ENCODE results near the gene RABL6. TPM values are rescaled to one million over a fixed set of nuclear protein-coding genes. Genes with fewer than 3 reads are reported as not detected.
"Not testable (repeated sequence)": the region's sequence is repeated elsewhere in the genome, so short reads cannot be mapped to it uniquely, and the experiment has no call there.

RABL6 gene
- total RNA-seq, 2 experiments from 2014 or later: 74.9 to 82.7 TPM

DNA sequence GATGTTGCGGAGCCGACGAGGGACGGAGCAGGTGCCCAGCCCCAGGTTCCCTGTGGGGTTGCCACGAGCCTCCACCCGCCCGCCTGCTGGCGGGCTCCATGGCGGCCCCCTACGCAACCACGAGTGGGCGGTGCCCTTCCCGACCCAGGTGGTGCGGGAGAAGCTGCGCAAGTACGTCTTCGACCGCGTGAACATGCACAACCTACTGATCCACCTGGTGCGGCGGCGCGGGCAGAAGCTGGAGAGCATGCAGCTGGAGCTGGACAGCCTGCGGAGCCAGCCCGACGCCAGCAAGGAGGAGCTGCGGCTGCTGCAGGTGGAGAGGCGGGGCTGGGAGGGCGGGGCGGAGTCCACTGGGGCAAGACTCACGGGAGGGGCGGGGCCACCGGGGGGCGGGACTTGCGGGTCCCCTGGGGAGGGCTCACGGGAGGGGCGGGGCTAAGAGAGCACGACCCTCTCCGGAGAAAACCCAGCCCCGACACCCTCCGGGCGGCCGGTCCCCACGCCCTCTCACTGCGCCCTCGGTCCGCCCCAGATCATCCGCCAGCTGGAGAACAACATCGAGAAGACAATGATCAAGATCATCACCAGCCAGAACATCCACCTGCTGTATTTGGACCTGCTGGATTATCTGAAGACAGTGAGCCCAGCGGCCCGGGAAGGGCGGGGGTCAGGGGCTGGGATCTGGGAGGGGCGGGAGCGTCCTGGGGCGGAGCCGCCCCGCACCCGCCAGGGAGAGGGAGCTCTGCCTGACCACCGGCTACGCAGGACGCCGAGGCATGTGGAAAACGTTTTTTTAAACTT lies 7.7 kb upstream of the RABL6 start:
- Mint-ChIP-seq H3K4me1 (ENCODE audit: low read depth) (peaks cover 24% of the 10 kb centered on the region), H3K36me3 (ENCODE audit: low read depth) (no peaks in the 10 kb centered on the region), H3K27ac (no peak overlapping the region), H3K4me3 (peak overlapping the region; percentile 57), H3K9me3 (no peaks in the 10 kb centered on the region), H3K27me3 (ENCODE audit: low read depth) (peaks cover 7% of the 10 kb centered on the region)
- CTCF ChIA-PET: interaction anchor here (0.5 to 1.5 kb wide), 3 partner anchors 8 to 895 kb away, joined by 3 to 5 read pairs (median 5); no protein-coding TSS in a partner anchor
- intact Hi-C loops (cut with micrococcal nuclease): loop anchor here (1.0 kb wide), 1 partner anchor 9 kb away; the partner anchor contains the start of gene TMEM141
- DNase-seq: peak; percentile 86

DNA sequence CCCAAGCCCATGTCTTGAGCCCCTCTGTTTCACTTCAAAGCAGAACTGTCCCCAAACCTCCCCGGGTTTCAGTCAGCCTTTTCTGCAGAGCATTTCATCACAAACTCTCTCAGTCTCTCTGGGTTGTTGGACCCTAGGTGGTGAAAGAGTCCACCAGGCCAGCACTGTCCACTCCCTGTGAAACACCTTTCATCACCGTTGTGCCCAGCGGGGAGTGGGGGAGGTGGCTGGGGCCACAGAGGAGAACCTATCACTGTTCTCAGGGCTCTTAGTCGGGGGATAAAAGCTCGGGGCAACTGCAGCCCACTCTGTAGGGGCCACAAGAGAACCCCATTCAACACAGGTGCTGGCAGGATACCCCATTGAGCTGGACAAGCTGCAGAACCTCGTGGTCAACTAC lies 5.4 kb upstream of the RABL6 start:
- Mint-ChIP-seq H3K9me3 (no peaks in the 10 kb centered on the region), H3K27me3 (ENCODE audit: low read depth) (peaks cover 7% of the 10 kb centered on the region), H3K27ac (no peak overlapping the region), H3K4me3 (no peak overlapping the region), H3K4me1 (ENCODE audit: low read depth) (peaks cover 27% of the 10 kb centered on the region), H3K36me3 (ENCODE audit: low read depth) (peaks cover 2% of the 10 kb centered on the region)
- CTCF ChIA-PET: interaction anchor here (1.2 kb wide), 1 partner anchor 227 kb away, joined by 3 read pairs; no protein-coding TSS in a partner anchor
- DNase-seq: no peak
- intact Hi-C loops (cut with micrococcal nuclease): no loop called here

DNA sequence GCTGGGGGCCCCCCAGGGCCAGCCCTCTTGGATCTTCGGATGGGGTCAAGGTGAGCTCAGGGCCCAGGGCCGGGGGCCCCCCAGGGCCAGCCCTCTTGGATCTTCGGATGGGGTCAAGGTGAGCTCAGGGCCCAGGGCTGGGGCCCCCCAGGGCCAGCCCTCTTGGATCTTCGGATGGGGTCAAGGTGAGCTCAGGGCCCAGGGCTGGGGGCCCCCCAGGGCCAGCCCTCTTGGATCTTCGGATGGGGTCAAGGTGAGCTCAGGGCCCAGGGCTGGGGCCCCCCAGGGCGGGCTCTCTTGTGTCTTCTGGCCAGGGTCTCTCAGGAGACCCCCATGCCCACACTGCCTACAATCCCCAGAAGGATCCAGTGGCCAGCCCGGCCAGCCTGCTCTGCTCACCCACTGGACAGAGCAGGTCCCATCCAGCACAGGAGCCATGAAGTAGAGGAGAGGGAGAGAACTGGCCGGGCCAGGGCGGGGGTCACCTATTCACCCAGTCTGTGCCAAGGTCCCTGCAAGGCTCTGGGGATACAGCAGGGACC lies 4.7 kb upstream of the RABL6 start:
- H3K27ac Mint-ChIP-seq; intact Hi-C loops (cut with micrococcal nuclease): not testable (repeated sequence)

DNA sequence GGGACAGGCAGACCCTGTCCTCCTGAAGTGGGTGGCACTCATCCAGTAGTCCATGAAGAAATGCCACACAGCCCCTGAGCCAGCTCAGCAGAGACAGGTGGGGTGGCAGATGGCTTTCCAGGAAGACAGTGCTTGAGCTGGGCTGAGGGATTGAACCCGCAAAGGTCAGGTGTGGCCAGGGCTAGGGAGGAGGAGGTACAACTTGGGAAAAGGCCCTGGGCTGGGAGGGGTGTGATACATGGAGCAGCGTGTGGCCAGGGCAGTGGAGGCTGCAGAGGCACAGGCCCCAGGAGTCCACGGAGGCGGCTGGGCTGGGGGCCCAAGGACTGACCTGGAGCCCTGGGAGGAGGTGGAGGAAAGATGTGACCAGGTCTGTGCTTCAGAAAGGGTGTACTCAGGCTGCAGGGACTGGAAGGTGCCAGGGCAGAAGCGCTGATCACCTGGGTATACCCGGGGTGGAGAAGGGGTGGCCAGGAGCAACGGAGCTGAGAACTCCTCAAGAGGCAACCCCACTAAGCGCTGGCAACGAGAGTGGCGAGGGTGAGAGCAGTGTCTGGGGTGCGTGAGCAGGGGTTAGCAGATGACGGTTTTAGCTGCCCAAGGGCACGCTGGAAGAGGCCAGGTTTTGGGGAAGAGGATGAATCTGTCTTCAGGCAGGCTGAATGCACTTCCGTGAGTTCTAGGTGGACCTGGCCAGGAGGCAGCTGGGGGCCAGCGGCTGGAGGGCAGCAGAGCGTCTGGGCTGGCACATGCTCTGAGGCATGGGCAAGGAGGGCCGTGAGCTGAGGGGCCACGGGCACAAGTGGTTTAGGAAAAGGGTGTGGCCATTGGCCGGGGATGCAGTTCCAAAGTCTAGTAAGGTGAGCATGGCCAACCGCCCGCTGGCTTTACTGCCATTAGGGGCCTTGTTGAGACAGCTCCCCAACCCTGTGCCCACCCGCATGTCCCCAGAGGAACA lies 3.9 kb upstream of the RABL6 start:
- CTCF ChIA-PET: interaction anchor here (0.6 to 5.1 kb wide), 4 partner anchors 11 to 231 kb away, joined by 3 to 28 read pairs (median 4); partner anchors contain the start of gene TMEM141
- peaks cover 29% of the 10 kb centered on the region for H3K4me1 Mint-ChIP-seq (ENCODE audit: low read depth)
- no peaks in the 10 kb centered on the region for H3K9me3 Mint-ChIP-seq
- peaks cover 3% of the 10 kb centered on the region for H3K36me3 Mint-ChIP-seq (ENCODE audit: low read depth)
- H3K27me3 Mint-ChIP-seq (ENCODE audit: low read depth): peaks cover 7% of the 10 kb centered on the region
- intact Hi-C loops (cut with micrococcal nuclease): no loop called here
- H3K4me3 Mint-ChIP-seq: no peak overlapping the region
- no peak for DNase-seq
- H3K27ac Mint-ChIP-seq: no peak overlapping the region

More for the DNA sequence above, 4.7 kb upstream of the RABL6 start:
- peaks cover 27% of the 10 kb centered on the region for H3K4me1 Mint-ChIP-seq (ENCODE audit: low read depth)
- H3K27me3 Mint-ChIP-seq (ENCODE audit: low read depth); H3K36me3 Mint-ChIP-seq (ENCODE audit: low read depth); DNase-seq; H3K9me3 Mint-ChIP-seq; H3K4me3 Mint-ChIP-seq: not testable (repeated sequence)
- CTCF ChIA-PET: interaction anchor here (1.2 to 5.1 kb wide), 2 partner anchors 10 to 226 kb away, joined by 3 to 28 read pairs; partner anchors contain the start of gene TMEM141

DNA sequence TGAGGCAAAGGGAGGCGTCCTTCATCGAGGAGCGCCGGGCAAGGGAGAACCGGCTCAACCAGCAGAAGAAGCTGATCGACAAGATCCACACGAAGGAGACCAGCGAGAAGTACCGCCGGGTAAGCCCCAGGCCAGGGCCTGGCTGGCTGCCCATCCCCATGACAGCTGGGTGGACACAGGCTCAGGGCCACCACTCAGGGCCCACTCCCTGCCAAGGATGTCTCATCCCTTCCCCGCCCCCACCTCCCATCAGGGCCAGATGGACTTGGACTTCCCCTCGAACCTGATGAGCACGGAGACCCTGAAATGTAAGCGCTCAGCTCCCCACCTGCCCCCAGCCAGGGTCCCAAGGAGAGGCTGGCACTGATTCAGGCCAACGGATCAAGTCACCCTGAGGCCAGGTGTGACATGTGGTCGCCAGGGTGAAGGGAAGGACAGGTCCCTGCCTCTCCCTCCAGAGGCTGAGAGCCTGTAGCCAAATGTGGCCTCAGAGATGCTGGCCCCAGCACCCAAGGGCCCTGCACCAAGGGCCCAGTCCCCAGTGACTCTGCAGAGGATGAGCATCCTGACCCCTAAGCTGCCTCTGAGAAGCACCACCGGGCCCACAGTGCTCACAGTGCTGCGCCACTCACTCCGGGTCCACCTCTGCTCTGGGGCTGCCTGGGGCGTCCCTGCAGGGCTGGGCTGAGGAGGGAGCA lies 3.1 kb upstream of the RABL6 start:
- Mint-ChIP-seq H3K36me3 (ENCODE audit: low read depth) (peaks cover 6% of the 10 kb centered on the region), H3K27me3 (ENCODE audit: low read depth) (peaks cover 7% of the 10 kb centered on the region), H3K4me1 (ENCODE audit: low read depth) (peaks cover 37% of the 10 kb centered on the region), H3K4me3 (no peak overlapping the region), H3K27ac (no peak overlapping the region), H3K9me3 (no peaks in the 10 kb centered on the region)
- CTCF ChIA-PET: interaction anchor here (0.6 to 5.1 kb wide), 3 partner anchors 12 to 230 kb away, joined by 4 to 28 read pairs (median 4); partner anchors contain the start of gene TMEM141
- intact Hi-C loops (cut with micrococcal nuclease): loop anchor here (5.0 kb wide), 2 partner anchors 83 to 398 kb away; partner anchors contain the start of genes TPRN and TRAF2
- no peak for DNase-seq

DNA sequence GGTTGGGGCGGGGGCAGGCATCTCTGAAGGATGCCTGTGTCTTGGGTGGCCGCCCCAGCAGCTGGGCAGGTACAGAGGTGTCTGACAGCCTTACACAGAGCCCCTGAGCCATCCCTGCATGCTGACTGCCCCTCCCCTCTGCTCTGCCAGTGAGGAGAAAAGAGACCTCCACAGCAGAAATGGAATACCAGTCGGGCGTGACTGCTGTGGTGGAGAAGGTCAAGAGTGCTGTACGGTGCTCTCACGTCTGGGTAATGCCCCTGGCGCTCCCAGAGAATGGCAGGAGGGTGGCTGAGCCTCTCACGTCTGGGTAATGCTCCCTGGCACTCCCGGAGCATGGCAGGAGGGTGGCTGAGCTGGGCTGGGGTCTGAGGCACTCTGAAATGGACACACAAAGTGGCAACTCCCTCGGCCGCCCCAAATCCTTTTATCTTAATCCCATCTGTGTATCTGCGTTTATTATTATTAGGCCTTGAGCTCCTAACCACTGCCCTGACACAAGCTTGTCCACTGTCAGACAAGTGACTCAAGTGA lies 2.5 kb upstream of the RABL6 start:
- Mint-ChIP-seq H3K9me3 (no peaks in the 10 kb centered on the region), H3K27ac (no peak overlapping the region), H3K36me3 (ENCODE audit: low read depth) (peaks cover 9% of the 10 kb centered on the region), H3K27me3 (ENCODE audit: low read depth) (peaks cover 5% of the 10 kb centered on the region), H3K4me1 (ENCODE audit: low read depth) (peaks cover 41% of the 10 kb centered on the region), H3K4me3 (no peak overlapping the region)
- CTCF ChIA-PET: interaction anchor here (5.1 kb wide), 1 partner anchor 12 kb away, joined by 28 read pairs; the partner anchor contains the start of gene TMEM141
- intact Hi-C loops (cut with micrococcal nuclease): loop anchor here (5.0 kb wide), 2 partner anchors 82 to 397 kb away; partner anchors contain the start of genes TPRN and TRAF2
- DNase-seq: no peak

DNA sequence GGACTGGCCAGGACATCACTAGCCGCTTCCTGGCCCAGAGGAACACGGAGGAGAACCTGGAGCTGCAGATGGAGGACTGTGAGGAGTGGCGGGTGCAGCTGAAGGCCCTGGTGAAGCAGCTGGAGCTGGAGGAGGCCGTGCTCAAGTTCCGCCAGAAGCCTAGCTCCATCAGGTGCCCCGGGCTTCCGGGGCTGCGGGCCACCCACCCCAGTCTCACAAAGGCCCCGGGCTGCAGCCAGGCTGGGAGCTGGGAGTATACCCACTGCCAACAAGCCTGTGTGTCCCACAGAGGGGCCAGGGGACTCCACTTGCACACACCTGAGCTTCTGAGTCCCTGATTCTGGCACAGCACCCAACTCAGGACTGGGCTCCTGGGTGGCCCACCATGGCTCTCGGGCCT lies 1.7 kb upstream of the RABL6 start:
- Mint-ChIP-seq H3K9me3 (no peaks in the 10 kb centered on the region), H3K27ac (no peak overlapping the region), H3K27me3 (ENCODE audit: low read depth) (no peaks in the 10 kb centered on the region), H3K4me3 (peak overlapping the region; percentile 82), H3K4me1 (ENCODE audit: low read depth) (peaks cover 37% of the 10 kb centered on the region), H3K36me3 (ENCODE audit: low read depth) (peaks cover 11% of the 10 kb centered on the region)
- CTCF ChIA-PET: interaction anchor here (2.1 to 5.1 kb wide), 3 partner anchors 13 to 37 kb away, joined by 6 to 28 read pairs (median 8); partner anchors contain the start of genes AJM1 and TMEM141
- intact Hi-C loops (cut with micrococcal nuclease): loop anchor here (2.0 to 5.0 kb wide), 4 partner anchors 15 to 396 kb away; partner anchors contain the start of genes PHPT1, TMEM141, TPRN and TRAF2
- no peak for DNase-seq

DNA sequence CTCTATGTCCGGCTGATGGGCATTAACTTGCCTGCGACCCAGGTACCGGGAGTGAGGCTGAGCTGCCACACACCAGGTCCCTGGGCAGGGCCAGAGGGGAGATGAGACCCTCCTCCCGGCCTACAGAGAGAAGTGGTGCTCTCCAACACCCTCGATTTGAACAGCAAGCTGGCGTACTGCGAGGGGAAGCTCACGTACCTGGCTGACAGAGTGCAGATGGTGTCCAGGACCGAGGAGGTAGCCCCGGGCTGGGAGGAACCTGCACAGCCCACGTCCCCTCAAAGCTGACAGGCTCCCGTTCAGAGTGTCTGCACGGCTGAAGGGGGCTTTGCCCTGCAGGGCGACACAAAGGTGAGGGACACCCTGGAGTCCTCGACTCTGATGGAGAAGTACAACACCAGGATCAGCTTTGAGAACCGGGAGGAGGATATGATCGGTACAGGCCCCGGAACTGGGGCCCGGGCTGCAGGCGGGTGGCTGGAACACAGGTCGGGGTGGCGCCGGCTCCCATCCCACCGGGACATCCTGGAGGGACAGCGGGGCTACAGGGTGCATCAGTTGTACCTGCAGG lies 1.0 kb upstream of the RABL6 start:
- peaks cover 36% of the 10 kb centered on the region for H3K4me1 Mint-ChIP-seq (ENCODE audit: low read depth)
- no peak for DNase-seq
- H3K9me3 Mint-ChIP-seq: no peaks in the 10 kb centered on the region
- peak overlapping the region; percentile 88 for H3K27ac Mint-ChIP-seq
- H3K27me3 Mint-ChIP-seq (ENCODE audit: low read depth): no peaks in the 10 kb centered on the region
- peak overlapping the region; percentile 82 for H3K4me3 Mint-ChIP-seq
- intact Hi-C loops (cut with micrococcal nuclease): loop anchor here (1.0 to 5.0 kb wide), 5 partner anchors 16 to 396 kb away; partner anchors contain the start of genes PAXX, PHPT1, TMEM141 and TPRN
- peaks cover 12% of the 10 kb centered on the region for H3K36me3 Mint-ChIP-seq (ENCODE audit: low read depth)
- CTCF ChIA-PET: interaction anchor here (2.1 to 5.1 kb wide), 3 partner anchors 14 to 36 kb away, joined by 6 to 28 read pairs (median 8); partner anchors contain the start of genes AJM1 and TMEM141

DNA sequence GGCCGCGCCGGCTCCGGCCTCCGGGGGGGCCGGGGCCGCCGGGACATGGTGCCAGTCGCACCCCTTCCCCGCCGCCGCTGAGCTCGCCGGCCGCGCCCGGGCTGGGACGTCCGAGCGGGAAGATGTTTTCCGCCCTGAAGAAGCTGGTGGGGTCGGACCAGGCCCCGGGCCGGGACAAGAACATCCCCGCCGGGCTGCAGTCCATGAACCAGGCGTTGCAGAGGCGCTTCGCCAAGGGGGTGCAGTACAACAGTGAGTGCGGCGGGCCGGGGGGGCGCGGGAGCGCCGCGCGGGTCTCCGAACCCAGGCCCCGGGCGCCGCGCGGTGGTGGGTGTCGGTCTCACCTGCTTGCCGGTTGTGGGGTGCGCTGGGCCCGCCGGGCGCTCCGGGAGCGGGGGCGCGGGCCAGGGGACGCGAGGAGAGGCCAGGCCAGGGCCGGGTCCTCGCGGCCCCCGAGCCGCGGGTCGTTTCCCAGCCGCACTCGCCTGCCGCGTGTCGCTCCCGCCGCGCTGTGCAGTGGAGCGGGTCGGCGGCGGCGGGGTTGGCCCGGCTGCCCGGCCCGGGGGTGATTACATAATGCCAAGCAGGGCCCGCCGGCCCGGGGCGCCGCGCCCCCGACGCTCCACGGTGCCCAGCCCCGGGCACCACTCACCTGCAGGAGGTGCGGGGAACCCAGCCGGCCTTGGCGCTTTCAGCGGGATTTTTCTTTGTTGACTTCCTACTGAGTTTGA lies 492 bp downstream of the RABL6 start:
- H3K27ac Mint-ChIP-seq: peak overlapping the region; percentile 18
- CTCF ChIA-PET: interaction anchor here (0.7 to 5.1 kb wide), 6 partner anchors 12 to 51 kb away, joined by 3 to 28 read pairs (median 6); partner anchors contain the start of genes AJM1, CCDC183 and TMEM141
- peaks cover 18% of the 10 kb centered on the region for H3K36me3 Mint-ChIP-seq (ENCODE audit: low read depth)
- H3K4me1 Mint-ChIP-seq (ENCODE audit: low read depth): peaks cover 38% of the 10 kb centered on the region
- no peaks in the 10 kb centered on the region for H3K9me3 Mint-ChIP-seq
- DNase-seq: peak; percentile 40
- H3K27me3 Mint-ChIP-seq (ENCODE audit: low read depth): no peaks in the 10 kb centered on the region
- peak overlapping the region; percentile 76 for H3K4me3 Mint-ChIP-seq
- intact Hi-C loops (cut with micrococcal nuclease): loop anchor here (5.0 kb wide), 2 partner anchors 79 to 394 kb away; partner anchors contain the start of genes TPRN and TRAF2

DNA sequence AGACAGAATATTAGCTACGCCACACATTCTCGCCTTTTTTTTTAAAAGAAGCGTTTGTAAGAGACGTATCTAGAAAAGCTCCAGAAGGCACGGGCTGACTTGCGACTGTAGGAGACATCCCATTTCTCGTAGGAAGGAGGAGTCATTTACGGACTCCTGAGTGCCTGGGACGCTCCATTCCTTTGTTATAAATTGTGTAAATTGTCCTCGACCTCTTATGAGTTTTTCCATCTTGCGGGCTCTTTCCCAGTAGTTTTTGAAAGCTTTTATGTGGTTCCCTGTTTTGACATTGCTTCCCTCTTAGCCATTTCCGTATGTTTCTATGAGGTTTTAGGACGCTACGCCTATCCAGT lies 1.0 kb downstream of the RABL6 start:
- Mint-ChIP-seq H3K27me3 (ENCODE audit: low read depth) (no peaks in the 10 kb centered on the region), H3K36me3 (ENCODE audit: low read depth) (peaks cover 23% of the 10 kb centered on the region), H3K4me1 (ENCODE audit: low read depth) (peaks cover 38% of the 10 kb centered on the region), H3K27ac (peak overlapping the region; percentile 18), H3K4me3 (peak overlapping the region; percentile 74), H3K9me3 (no peaks in the 10 kb centered on the region)
- CTCF ChIA-PET: interaction anchor here (0.7 to 0.9 kb wide), 3 partner anchors 13 to 51 kb away, joined by 3 to 5 read pairs (median 3); partner anchors contain the start of gene CCDC183
- intact Hi-C loops (cut with micrococcal nuclease): loop anchor here (5.0 kb wide), 2 partner anchors 79 to 394 kb away; partner anchors contain the start of genes TPRN and TRAF2
- DNase-seq: no peak

Measured in activated naive CD4-positive, alpha-beta T cell treated with anti-CD3 and anti-CD28 coated beads for 36 hours (primary cell).